ENCODE data around the gene AQP5.

Gene AQP5

DNA sequence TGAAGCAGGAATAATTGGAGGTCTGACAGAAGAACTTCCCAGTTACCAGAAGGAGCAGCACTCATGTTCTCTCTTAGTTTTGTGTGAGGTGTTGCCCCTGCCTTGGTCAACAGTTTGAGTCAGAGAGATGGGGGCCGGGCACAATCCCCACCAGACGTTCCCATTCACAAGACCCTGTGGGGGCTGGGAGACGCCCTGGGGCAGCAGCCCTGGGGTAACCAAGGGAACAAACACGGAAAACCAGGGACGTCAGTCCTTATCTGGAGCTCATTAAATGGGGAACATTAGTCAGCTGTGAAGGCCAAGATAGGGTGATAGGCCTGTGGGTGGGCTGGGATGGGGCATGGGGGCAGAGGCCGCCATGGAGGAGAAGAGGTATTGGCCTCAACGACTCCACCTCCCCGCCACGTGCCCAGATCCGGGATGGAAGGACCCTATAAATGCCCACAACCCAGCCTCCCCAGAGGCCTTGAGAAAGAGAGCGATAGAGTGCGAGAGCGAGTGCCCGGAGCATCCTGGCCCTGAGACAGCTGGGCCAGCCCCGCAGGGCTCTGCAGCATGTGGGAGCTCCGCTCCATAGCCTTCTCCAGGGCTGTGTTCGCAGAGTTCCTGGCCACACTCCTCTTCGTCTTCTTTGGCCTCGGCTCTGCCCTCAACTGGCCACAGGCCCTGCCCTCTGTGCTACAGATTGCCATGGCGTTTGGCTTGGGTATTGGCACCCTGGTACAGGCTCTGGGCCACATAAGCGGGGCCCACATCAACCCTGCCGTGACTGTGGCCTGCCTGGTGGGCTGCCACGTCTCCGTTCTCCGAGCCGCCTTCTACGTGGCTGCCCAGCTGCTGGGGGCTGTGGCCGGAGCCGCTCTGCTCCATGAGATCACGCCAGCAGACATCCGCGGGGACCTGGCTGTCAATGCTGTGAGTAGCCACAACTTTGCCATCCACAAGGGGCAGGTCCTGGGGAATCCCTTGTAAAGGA is 11.1 kb upstream of the AQP5 start, which contains the start of gene AQP2:
TSS of gene AQP2 (plus strand) at position 465 of the 979 bp plus-strand sequence. CDS start at position 559, 94 bp downstream.
- DNase-seq (ENCODE audit: low read depth), result no peak

DNA sequence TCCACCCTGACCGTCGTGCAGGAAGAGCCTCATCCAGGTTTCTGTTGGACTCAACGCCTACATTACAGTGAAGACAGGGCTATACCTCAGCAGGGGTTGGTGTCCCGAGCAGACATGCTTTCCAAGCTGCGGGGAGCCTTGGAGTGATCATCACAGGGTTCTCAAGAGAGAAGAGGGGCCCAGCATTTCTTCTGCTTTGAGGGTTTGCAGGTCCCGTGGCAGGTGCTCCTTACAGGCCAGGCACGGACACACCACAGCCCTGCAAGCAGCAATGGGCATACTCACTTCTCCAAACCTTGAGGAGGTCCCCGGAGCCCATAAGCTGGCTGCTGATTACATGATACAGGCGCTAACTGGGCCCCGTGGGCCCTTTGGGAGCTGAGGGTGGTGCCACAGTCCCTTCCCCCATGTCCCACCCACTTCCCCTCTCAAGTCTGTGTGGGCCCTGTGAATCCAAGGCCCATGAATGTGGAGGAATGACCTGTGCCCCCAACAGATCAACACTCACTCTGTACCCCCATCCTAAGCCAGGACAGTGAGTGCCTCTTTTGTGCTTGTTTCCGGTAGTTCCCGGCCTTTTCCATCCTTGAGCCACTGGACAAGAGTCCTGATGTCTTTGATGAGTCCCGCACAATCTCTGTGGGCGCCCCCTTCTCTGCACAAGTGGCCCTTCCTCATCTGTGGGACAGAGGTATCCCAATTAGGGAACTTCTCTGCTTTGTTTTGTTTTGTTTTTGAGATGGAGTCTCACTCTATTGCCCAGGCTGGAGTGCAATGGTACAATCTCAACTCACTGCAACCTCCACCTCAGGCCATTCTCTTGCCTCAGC is 10.0 kb upstream of the AQP5 start:
- DNase-seq (ENCODE audit: low read depth), result no peak

DNA sequence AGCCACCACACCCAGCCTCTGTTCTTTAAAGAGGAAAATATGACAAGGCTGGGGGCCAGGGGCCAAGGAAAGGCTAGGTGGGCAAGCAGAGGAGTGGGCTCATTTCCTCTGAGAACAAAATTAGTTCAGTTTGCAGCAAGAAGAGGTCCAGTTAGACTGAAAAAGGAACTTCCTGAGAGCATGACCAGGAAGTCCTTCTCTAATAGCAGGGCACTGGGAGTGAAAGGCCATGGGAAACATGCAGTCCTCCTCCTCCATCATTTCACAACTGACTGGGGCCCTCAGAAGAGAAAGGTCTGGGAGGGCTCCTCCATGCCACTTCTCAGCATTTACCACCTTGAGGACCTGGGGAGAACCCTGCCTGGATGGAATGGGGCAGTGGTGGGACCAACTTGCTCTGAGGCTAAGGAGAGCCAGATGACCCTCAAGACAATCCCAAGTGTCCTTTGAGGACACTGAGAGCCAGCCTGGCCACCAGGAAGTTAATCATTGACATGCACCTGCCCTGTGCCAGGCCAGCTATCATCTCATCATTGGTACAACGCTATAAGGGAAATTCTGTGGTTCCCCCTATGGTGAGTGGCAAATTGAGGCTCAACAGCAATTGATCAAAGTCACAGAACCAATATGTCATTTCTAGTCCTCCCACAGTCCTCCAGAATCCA is 9.1 kb upstream of the AQP5 start:
- no peak for DNase-seq (ENCODE audit: low read depth)

DNA sequence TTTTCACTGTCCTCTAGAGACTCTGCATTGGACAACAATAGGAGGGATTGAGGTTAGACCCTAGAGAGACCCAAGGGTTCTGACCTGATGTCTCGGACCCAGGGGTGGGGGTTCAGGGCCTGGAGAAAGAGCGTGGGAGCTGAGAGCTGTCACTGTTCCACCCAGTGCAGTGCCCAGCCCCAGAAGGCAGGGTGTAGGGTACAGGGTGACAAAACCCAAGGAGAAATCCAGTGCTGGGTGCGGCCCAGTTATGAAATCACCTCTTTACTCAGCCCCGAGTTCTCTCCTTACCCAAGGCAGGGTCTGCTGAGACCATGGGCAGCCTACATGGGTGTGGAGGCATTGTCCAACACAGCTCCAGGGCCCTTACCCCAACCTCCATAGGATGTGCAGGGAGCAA is 8.5 kb upstream of the AQP5 start:
- no peak for DNase-seq (ENCODE audit: low read depth)

DNA sequence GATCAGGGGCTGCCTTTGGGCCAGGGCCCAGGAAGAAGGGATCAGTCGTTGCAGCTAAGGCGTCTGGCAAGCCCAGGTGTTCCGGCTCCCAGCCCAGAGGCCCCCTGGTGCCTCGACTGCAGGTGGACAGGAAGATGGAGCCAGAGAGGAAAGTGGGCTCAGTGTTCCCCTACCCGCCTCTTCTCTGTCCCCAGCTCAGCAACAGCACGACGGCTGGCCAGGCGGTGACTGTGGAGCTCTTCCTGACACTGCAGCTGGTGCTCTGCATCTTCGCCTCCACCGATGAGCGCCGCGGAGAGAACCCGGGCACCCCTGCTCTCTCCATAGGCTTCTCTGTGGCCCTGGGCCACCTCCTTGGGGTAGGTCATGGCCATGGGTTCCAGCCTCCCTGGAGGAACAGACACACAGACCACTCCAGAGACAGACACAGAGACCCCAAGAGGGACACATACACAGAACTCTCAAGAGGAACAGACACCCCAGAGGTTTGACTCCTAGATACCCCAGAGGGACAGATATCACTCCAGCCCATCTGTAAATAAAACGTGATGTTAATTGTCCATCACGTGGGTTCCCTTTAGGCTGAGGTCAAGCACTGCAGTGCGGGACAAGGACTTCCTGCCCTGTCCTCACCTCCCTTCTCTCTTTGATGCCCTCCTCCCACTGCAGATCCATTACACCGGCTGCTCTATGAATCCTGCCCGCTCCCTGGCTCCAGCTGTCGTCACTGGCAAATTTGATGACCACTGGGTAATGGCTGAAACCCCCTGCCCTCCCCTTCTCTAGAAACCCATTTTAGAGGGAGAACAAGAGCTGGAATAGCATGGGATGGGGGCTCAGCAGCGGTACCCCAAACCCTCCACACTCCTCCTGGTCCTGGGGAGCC is 7.5 kb upstream of the AQP5 start:
- no peak for DNase-seq (ENCODE audit: low read depth)

DNA sequence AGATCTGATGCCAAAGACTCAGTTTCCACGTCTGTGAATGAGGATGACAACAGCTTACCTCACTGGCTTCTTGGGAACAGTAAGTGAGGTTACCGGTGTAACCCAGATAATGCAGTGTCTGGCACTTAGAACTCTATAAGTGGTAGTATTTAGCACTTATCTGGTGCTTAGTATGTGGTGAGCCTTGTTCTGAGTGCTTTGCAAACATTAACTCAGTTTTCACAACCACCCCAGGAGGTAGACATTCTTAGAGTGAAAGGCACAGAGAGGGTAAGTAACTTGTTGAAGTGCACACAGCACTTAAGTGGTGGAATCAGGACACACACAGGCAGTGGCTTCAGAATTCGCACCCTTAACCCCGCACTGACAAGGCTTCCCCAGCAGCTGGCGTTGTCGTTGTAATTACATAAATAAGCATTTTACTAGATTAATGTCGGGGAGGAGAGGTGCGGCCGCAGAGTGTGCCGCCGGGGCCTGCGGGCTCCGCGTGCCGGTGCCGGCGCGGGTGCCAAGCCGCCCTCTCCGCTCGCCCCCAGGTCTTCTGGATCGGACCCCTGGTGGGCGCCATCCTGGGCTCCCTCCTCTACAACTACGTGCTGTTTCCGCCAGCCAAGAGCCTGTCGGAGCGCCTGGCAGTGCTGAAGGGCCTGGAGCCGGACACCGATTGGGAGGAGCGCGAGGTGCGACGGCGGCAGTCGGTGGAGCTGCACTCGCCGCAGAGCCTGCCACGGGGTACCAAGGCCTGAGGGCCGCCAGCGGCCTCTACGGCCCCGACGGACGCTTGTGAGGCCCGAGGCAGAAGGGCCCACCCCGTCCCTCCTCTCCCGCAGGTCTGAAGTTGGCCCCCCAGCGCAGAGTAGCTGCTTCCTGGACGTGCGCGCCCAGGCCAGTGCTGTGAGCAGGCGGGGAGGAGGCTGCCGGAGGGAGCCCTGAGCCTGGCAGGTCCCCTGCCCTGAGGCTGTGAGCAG is 6.5 kb upstream of the AQP5 start:
- DNase-seq (ENCODE audit: low read depth), result no peak

DNA sequence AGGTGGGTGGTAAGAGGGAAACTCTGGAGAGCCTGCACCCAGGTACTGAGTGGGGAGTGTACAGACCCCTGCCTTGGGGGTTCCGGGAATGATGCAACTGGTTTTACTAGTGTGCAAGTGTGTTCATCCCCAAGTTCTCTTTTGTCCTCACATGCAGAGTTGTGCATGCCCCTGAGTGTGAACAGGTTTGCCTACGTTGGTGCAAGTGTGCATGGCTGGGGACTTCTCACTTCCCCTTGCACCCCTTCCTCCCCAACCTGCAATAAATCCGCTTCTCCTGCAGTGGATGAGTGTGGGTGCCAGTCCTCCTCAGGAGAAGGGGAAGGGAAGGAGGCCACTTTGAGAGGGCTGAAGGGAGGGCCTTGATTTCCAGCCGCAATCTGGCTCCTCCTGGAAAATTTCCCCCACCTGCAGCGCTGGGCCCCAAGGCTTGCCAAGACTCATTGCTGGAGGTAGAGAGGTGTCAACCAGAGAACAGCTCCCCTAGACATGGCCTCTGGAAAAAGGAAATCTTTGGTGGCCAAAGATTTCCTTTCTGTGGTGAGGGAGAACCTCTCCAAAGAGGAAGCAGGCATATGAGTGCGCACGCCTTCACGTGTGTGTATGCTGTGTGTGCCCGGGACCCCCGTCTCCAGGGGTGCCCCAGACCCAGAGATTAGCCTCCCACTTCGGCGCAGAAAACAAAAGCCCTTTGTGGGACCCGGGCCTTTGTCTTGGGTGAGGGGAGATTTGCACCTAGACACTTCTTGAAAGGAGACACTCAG is 5.6 kb upstream of the AQP5 start:
- DNase-seq (ENCODE audit: low read depth), result no peak

DNA sequence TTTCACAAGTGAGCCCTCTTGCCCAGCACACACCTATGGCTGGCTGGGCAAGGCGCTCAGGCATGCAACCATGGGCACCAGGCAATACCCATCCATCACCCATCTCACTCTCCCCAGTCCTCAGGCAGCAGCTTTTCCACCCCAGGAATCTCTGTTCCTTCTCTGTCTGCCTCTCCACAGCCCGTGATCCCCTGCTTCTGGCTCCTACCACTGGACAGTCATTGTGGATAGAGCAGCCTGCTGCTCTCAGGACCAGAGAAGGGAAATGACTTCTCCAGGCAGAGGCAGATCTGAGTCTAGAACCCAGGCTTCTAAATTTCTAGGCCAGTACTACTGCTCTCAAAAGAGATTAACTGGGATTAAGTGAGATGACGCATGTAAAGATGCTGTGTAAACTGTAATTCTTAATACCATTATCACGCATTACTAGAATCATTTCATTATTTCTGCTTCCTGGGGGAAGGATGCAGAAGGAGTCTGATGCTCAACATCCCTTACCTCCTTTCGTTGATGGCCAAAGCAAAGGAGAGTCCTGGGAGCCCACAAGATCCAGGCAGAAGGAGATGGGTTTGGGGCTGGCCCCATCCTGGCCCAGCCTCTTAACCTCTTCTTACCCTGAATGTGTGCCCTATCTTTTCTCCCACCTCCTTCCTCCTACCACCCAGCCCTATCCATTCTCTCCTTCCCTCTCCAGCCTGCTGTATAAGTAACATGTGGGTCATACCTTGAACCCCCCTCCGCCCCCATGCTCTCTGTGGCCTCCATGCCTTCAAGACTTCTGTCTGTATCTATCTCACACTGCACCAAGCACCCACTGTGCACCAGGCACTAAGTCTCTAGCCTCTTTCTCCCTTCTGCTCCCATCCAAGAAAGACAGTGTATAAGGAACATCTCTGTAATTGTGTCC is 4.8 kb upstream of the AQP5 start:
- no peak for DNase-seq (ENCODE audit: low read depth)

DNA sequence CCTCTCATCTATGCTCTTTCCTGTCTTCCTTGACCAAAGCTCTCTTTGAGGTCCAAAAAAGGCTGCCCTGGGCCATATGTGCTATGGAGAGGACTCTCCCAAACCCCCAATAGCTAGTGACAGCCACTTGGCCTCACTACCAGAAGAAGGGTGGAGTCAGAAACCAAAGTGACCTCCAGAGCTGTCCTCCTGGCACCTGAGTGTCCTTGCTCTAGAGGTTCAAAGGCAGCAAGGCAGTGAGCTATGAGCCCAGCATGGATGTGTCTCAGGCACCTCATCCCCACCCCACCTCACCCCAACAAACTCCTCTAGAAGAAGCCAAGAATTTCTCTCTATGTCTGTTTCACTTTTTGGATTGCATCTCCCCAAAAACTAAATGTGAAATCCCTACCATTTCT is 4.1 kb upstream of the AQP5 start:
- no peak for DNase-seq (ENCODE audit: low read depth)

DNA sequence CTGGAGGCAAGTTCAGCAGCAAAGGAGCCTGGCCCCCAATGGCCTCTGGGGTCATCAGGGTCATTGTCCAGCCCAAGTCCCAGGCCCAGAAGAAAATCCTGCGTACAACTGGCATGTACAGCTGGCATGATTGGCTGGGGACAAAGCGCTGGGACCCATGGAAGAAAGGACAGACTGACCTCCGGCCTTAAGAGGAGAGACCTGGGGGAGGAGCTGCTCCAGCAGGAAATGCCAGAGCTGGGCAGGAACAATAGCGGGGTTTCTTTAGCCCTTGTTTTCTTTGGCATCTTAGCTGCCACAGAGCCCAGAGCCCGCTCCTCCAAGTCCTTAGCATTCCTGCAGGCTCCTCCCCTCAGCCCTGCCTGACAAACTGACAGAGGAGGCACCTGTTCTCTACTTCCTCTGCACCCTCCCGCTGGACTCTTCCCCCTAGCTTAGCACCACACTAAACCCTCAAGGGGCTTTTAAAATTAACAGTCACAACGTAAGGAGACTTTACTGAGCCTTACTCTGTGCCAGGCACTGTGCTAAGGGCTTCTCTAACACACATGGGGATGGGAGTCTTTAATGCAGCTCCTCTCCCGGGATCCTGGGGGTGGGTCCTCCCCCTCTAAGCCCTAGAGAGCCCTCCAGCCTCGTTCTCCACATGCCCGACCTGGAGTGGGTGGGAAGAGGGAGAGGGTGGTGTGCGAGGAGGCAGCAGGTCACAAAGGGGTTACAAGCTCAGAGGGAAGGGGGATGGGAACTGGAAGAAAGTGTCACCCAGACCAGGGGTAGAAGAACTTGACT is 1.8 kb upstream of the AQP5 start:
- no peak for DNase-seq (ENCODE audit: low read depth)

DNA sequence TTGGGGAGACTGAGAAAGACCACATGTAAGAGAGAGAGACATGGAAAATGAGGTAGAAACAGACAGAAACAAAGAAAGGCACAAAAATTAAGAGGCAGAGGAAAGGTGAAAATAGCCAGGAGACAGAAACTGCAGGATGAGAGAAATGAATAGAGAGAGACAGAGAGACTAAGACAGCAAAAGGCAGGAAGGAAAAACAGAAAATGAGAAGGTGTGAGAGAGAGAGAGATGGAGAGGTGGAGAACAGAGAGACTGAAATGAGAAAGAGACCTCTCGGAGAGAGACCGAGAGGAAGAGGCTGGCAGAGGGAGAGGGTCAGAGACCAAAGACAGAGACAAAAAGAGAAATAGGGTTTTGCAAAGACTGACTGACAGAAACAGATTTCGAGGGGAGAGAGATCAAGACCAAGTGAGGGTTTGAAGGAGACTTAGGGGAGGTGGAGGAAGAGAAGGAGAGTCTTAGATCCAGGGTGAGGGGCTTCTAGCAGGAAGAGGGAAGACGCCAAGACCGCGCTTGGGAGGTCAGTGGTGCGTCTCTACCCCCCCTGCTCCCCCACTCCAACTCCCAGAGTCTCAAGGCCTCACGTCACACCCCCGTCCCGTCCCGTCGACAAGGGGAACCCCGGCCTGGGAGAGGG is 1.1 kb upstream of the AQP5 start:
- no peak for DNase-seq (ENCODE audit: low read depth)

DNA sequence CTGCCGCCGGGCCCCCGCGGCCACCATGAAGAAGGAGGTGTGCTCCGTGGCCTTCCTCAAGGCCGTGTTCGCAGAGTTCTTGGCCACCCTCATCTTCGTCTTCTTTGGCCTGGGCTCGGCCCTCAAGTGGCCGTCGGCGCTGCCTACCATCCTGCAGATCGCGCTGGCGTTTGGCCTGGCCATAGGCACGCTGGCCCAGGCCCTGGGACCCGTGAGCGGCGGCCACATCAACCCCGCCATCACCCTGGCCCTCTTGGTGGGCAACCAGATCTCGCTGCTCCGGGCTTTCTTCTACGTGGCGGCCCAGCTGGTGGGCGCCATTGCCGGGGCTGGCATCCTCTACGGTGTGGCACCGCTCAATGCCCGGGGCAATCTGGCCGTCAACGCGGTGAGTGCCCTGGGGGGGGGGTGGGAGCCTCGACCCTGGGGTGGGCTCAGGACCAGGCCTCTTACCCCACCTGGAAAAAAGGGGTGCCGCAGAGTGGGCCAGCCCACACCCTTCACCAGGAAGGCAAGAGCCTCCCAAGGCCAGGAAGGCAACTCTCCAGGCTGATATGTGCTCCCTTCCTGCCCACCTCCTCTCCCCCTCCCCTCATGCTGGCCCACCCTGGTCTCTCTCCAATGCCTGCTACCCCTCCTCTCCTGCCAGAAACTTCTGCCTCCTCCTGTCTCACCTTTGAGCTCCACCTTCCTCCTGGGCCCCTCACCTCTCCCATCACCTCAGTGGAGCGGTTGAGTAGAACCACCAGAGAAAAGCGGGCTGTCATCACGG is 507 bp downstream of the AQP5 start:
- no peak for DNase-seq (ENCODE audit: low read depth)

DNA sequence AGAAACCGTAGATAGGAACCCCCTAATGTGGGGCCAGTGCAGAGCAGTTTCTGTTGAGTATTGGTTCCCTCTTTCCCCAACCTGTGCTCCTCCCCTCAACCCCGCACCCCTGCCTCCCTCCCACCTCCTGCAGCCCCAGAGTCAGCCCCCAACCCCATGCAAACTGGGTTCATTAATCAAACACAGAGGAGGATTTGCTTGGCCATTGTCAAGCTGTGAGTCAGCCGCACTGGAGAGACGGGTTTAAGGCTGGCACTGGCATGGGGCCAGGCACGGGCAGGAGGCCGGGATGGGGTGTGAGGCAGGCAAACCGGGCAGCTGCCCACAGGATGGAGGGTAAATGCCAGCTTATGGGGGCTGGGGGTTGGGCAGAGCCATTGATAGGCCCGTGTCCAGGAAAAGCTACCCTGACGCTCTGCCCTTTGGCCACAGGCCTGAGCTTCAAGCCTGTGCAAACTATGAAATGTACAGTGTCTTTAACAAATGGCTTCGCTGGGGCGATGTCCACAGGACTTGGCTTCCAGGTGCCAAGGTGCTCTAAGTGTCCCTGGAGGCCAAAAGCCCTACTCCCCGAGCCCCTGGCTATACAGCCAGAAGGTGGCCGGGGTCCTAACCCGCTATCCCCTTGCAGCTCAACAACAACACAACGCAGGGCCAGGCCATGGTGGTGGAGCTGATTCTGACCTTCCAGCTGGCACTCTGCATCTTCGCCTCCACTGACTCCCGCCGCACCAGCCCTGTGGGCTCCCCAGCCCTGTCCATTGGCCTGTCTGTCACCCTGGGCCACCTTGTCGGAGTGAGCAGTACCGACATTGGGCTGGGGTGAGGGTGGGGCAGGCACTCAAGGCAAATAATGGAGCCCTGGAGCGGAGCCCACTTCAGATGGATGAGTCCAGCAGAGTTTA is 1.4 kb downstream of the AQP5 start:
- no peak for DNase-seq (ENCODE audit: low read depth)

DNA sequence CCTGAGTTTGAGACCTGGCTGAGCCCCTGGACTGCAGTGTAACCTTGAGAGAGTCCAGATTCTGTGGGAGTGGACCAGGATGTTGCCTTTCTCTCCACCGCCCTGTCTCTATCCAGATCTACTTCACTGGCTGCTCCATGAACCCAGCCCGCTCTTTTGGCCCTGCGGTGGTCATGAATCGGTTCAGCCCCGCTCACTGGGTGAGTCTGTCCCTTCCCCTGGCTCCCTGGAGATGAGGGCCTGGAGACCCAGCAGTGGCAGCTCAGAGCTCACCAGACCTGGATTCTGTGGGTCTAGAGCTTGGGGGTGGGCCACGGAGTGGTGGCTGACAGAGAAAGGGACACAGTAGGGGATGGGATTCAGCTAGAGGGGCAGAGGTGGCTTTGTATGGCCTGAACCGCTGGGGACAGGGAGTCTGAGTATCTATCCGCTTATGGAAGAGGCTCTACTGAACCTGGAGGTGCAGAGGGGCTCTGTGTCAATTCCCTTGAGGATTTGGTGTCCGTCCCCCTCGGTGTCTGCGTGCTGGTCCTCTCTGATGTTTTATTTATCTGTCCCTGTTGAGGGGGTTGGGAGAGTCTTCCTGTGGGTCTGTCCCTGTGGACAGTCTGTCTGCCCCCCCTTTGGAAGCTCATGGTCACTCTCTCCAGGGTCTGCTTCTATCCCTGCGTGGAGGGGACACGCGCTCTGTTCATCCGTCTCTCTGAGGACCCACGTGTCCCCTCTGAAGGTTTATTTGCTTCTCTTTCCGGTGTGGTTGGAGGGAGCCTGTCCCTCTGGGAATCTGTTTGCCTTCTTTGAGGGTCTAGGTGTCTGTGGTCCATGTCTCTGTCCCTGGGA is 2.5 kb downstream of the AQP5 start:
- DNase-seq (ENCODE audit: low read depth), result no peak
